H1 (cell line): ENCODE measurements around the gene FHAD1. TPM values are rescaled to one million over a fixed set of nuclear protein-coding genes. Genes with fewer than 3 reads are reported as not detected.

ENCODE experiments used
- ATF2 ChIP-seq: IDR thresholded peaks from 2 replicates; pipeline ENCODE4 v1.6.1; 2012; ENCODE audit warnings: low read length, inconsistent platforms
- CHD2 ChIP-seq: IDR thresholded peaks from 2 replicates; pipeline ENCODE4 v1.6.1; 2012; ENCODE audit warnings: low read length, improper control_type of control experiment
- CHD7 ChIP-seq: fragments of 300-600 bp; sonication (generic); IDR thresholded peaks from 2 replicates; pipeline ENCODE4 v1.7.1; 2012; ENCODE audit warnings: low read length, moderate library complexity, mild to moderate bottlenecking, inconsistent platforms; ENCODE audit not compliant: insufficient replicate concordance
- E2F6 ChIP-seq: IDR thresholded peaks from 2 replicates; pipeline ENCODE4 v1.6.1; 2012; ENCODE audit warnings: inconsistent platforms
- RFX5 ChIP-seq: IDR thresholded peaks from 2 replicates; pipeline ENCODE4 v1.6.1; 2011; ENCODE audit warnings: low read depth, low read length, improper control_type of control experiment, borderline replicate concordance
- SIRT6 ChIP-seq: IDR thresholded peaks from one replicate; pipeline ENCODE4 v1.7.1; 2012; ENCODE audit warnings: low read length, inconsistent platforms
- USF2 ChIP-seq: IDR thresholded peaks from 2 replicates; pipeline ENCODE4 v1.6.1; 2011; ENCODE audit warnings: low read length, improper control_type of control experiment
- polyA plus RNA-seq, 7 experiments: library from polyadenylated mRNA; depleted of rRNA in 3 of 7; stranded (reverse) in 5 of 7; unstranded in 2 of 7; fragments of >200 nt in 5 of 7; fragments of 200-250 nt in 2 of 7; gene quantifications; 1 replicate in 5 of 7; 2 replicates in 1 of 7; 4 replicates in 1 of 7; pipeline versions ENCODE4 v1.2.1 to v1.2.3, GENCODE V29; 2011 to 2013; ENCODE audit warnings: missing spikeins in 2 of 7, mixed read lengths in 2 of 7
- total RNA-seq: library from RNA; stranded (reverse); fragmentation: NEBNext Ultra II Directional; extraction: Animal tissue kit (Norgen Biotek cat#: 25700); gene quantifications from 2 replicates; pipeline ENCODE4 v1.2.1, GENCODE V29; 2021

The FHAD1 gene
- total and polyA plus RNA-seq, 2 of the 8 experiments (the other 6 are each of a cell fraction or from before 2014, with no cell fraction given), result 0.39 to 0.69 TPM

GRCh38 chr1:15215116-15215515, 31.9 kb upstream of the FHAD1 start (continued):
- TF ChIP-seq CHD7 (no peak), CHD2 (no peak), USF2 (no peak), RFX5 (no peak), SIRT6 (no peak), E2F6 (no peak), ATF2 (no peak)
